Kidney glomerular epithelial cell (primary cell): ENCODE data around the gene TMEM88.
A peak's percentile ranks its signal among the peaks of the same experiment; 100 is the strongest.

Source experiments
- DNase-seq: peaks from one replicate; lab custom pipeline; 2025; lab: John Stamatoyannopoulos, UW

TMEM88 gene

DNA sequence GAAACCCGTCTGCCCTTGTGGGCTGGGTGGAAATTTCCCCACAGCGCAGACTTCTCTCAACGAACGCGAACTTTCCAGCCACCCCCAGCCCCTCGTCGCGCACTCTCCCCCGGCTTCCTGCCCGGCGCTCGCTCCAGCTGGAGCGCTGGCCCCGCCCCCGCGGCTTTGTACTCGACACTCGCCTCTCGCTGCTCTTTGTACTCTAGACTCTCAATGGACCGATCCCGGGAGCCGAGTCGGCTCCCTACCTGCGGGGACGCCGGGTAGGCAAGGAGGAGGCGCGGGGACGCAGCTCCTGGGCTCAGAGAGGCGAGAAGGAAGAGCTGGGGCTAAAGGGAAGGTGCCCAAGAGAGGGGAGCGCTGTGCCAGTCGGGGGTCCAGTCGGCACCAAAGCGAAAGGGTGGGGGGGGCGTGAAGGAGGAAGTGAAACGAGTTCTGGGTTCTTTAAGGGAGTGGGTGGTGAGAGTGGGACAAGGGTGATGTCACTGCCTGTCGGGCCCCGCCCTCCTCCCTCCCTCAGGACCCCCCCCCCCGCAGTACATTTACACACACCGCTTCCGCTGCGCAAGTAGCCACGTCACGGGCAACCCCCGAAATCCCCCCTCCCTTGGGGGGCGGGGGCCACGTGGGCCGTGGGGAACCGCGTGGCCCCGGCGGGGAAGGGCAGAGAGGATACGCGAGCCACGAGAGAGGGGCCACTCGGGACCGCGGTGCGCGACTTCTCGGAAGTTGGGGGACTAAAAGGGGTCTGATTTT is 11.2 kb upstream of the TMEM88 start:
- DNase-seq = peak; percentile 71

DNA sequence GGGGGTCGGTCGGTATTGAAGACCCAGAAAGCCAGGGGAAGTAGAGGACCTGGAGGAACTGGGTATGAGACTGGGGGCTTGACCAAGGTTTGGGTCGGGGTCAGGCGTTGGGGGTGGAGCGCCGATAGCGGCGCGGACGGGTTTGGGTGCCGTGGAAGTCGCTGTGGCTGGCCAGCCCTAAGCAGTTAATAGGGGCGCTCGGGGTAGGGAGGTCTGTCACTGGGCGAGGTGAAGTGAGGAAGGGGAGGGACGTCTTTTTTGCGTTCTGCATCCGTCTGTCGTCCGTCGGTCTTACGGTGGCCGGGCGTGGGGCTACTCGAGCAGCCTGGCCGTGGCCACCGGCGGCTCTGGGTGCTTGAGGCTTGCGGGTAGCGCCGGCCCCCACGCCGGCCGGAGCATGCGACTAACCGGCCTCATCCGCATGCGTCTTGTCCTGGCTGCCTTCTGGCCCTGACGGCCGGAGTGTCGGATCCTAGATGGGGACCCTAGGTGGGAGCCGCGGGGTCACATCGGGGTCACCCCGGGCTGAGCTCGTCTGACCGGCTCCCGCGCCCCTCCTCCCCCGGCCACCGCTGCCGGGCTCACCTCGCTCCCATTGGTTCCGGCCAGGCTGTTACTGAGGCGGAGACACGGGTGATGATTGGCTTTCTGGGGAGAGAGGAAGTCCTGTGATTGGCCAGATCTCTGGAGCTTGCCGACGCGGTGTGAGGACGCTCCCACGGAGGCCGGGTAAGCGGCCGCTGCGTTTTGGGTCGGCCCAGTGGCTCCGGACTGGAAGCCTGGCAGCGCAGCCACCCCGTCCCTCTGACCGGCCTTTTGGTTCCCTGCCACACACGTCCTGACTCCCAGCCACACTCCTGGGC is 10.3 kb upstream of the TMEM88 start:
- DNase-seq = peak; percentile 94

DNA sequence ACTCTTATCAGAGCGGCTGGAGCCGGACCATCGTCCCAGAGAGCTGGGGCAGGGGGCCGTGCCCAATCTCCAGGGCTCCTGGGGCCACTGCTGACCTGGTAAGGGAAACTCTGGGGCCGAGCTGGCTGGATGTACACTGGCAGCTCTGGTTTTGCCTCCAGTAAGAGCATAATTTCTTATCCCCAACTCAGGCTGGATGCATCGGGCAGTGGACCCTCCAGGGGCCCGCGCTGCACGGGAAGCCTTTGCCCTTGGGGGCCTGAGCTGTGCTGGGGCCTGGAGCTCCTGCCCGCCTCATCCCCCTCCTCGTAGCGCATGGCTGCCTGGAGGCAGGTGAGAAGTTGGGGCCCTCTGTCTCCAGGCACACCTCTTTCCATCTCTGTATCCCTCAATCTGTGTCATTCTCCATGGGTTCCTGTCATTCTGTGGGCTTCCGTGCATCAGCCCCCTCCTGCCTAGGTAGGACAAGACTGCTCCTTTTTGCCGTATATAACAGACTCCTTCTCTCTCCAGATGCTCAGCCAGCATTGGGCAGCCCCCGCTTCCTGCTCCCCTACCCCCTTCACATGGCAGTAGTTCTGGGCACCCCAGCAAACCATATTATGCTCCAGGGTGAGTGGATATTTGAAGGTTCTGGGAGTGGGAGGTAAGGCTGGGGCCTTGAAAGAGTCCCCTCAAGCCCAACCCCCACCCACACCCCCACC is 9.4 kb upstream of the TMEM88 start:
- DNase-seq = no peak

DNA sequence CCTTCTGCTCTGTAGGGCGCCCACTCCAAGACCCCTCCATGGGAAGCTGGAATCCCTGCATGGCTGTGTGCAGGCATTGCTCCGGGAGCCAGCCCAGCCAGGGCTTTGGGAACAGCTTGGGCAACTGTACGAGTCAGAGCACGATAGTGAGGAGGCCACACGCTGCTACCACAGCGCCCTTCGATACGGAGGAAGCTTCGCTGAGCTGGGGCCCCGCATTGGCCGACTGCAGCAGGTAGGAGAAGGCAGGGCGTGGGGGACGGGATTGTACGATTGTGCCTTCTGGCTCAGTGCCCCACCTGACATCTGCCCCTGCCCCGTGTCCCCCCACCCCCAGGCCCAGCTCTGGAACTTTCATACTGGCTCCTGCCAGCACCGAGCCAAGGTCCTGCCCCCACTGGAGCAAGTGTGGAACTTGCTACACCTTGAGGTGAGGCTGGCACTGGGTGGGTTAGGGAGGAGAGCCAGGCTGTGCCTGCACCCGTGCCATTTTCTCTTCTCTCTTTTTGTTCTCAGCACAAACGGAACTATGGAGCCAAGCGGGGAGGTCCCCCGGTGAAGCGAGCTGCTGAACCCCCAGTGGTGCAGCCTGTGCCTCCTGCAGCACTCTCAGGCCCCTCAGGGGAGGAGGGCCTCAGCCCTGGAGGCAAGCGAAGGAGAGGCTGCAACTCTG is 8.7 kb upstream of the TMEM88 start:
- DNase-seq = no peak

DNA sequence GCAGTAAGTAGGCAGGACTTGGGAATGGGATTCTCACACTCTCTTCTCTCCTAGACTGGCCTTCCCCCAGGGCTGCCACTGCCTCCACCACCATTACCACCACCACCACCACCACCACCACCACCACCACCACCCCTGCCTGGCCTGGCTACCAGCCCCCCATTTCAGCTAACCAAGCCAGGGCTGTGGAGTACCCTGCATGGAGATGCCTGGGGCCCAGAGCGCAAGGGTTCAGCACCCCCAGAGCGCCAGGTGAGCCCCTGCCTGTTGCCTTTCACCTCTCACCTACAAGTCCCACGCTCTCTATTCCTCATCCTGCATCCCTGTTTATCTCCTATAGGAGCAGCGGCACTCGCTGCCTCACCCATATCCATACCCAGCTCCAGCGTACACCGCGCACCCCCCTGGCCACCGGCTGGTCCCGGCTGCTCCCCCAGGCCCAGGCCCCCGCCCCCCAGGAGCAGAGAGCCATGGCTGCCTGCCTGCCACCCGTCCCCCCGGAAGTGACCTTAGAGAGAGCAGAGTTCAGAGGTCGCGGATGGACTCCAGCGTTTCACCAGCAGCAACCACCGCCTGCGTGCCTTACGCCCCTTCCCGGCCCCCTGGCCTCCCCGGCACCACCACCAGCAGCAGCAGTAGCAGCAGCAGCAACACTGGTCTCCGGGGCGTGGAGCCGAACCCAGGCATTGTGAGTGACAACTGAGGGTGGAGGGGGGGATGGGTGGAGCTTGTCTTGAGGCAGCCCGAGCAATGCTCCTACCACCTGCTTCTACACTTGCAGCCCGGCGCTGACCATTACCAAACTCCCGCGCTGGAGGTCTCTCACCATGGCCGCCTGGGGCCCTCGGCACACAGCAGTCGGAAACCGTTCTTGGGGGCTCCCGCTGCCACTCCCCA is 7.9 kb upstream of the TMEM88 start:
- DNase-seq = no peak

DNA sequence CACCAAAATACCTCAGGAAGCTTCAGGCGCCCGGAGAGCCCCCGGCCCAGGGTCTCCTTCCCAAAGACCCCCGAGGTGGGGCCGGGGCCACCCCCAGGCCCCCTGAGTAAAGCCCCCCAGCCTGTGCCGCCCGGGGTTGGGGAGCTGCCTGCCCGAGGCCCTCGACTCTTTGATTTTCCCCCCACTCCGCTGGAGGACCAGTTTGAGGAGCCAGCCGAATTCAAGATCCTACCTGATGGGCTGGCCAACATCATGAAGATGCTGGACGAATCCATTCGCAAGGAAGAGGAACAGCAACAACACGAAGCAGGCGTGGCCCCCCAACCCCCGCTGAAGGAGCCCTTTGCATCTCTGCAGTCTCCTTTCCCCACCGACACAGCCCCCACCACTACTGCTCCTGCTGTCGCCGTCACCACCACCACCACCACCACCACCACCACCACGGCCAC is 6.7 kb upstream of the TMEM88 start:
- DNase-seq = no peak

DNA sequence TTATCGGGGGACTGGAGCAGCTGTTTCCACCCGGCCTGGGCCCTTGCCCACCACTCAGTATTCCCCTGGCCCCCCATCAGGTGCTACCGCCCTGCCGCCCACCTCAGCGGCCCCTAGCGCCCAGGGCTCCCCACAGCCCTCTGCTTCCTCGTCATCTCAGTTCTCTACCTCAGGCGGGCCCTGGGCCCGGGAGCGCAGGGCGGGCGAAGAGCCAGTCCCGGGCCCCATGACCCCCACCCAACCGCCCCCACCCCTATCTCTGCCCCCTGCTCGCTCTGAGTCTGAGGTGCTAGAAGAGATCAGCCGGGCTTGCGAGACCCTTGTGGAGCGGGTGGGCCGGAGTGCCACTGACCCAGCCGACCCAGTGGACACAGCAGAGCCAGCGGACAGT is 6.1 kb upstream of the TMEM88 start:
- no peak for DNase-seq

DNA sequence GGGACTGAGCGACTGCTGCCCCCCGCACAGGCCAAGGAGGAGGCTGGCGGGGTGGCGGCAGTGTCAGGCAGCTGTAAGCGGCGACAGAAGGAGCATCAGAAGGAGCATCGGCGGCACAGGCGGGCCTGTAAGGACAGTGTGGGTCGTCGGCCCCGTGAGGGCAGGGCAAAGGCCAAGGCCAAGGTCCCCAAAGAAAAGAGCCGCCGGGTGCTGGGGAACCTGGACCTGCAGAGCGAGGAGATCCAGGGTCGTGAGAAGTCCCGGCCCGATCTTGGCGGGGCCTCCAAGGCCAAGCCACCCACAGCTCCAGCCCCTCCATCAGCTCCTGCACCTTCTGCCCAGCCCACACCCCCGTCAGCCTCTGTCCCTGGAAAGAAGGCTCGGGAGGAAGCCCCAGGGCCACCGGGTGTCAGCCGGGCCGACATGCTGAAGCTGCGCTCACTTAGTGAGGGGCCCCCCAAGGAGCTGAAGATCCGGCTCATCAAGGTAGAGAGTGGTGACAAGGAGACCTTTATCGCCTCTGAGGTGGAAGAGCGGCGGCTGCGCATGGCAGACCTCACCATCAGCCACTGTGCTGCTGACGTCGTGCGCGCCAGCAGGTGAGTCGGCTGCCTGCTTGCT is 5.6 kb upstream of the TMEM88 start:
- DNase-seq = no peak

DNA sequence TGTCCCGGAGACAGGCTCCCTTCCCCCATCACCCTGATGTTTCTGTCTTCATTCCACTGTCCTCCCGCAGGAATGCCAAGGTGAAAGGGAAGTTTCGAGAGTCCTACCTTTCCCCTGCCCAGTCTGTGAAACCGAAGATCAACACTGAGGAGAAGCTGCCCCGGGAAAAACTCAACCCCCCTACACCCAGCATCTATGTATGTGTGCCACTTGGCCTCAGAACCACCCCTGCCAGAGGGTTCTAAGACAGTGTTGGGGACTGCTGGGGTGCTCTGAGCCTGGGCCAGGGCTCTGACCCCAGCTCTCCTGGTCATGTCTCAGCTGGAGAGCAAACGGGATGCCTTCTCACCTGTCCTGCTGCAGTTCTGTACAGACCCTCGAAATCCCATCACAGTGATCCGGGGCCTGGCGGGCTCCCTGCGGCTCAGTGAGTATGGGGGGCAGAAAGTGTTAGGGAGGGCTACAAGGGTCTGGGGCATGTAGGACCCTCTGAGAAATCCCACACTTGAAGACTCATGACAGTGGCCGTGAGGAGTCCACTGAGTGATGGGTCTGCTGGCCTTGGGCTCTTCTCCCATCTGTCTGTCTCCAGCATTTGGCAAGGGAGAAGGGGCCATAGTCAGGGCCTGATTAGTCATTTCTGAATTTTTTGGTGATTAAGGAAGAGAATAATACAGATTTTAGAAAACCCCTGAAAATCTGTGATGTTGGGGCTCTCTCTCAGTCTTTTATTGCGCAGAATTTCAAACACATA is 4.9 kb upstream of the TMEM88 start:
- no peak for DNase-seq

DNA sequence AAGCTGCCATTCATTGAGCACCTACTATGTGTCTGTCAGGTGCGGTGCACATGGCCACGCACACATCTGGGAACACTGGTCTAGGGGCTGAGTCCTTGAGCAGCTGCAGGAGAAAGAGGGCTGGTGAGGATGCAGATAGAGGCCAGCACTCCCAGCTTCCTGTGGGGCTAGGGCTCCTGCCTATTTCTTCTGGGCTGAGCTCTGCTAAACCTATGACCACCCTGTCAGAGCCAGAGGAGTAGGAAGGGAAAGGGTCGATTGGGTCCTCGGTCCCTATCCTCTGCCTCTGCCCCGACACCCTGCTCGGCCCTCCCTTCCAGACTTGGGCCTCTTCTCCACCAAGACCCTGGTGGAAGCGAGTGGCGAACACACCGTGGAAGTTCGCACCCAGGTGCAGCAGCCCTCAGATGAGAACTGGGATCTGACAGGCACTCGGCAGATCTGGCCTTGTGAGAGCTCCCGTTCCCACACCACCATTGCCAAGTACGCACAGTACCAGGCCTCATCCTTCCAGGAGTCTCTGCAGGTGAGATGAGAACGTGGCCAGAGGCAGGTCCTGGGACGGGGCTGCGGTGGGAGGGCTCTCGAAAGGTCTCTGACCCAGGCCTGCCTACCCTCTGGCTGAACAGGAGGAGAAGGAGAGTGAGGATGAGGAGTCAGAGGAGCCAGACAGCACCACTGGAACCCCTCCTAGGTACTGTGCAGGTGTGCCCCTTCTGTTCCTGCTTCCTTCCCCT is 4.0 kb upstream of the TMEM88 start:
- DNase-seq = no peak

DNA sequence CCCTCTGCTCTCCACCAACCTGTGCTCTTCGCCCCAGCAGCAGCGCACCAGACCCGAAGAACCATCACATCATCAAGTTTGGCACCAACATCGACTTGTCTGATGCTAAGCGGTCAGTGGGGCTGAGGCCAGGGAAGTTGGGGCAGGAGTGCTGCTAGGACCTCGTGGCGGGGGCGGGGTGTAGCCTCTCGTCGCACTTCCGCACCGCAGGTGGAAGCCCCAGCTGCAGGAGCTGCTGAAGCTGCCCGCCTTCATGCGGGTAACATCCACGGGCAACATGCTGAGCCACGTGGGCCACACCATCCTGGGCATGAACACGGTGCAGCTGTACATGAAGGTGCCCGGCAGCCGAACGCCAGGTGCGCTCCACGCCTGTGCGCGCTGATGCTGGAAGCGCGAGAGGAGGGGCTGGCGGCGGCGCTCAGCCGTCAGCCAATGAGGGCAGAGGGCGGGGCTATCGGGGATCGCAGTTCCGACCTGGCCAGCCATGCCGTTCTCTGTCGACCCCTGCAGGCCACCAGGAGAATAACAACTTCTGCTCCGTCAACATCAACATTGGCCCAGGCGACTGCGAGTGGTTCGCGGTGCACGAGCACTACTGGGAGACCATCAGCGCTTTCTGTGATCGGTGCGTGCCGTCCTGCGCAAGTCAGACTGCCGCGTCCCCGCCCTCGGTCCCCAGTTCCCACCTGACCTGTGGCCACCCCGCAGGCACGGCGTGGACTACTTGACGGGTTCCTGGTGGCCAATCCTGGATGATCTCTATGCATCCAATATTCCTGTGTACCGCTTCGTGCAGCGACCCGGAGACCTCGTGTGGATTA is 3.2 kb upstream of the TMEM88 start:
- DNase-seq = peak; percentile 79

DNA sequence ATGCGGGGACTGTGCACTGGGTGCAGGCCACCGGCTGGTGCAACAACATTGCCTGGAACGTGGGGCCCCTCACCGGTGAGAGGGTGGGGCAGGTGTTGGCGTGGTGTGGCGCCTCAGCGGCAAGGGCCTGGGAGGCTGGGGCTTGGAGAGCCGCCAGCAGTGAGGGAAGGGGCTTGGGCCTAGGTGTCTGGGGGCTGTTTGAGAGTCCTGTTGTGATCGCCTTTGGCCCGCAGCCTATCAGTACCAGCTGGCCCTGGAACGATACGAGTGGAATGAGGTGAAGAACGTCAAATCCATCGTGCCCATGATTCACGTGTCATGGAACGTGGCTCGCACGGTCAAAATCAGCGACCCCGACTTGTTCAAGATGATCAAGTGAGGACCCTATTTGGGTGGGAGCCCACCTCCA is 2.6 kb upstream of the TMEM88 start:
- DNase-seq = no peak

DNA sequence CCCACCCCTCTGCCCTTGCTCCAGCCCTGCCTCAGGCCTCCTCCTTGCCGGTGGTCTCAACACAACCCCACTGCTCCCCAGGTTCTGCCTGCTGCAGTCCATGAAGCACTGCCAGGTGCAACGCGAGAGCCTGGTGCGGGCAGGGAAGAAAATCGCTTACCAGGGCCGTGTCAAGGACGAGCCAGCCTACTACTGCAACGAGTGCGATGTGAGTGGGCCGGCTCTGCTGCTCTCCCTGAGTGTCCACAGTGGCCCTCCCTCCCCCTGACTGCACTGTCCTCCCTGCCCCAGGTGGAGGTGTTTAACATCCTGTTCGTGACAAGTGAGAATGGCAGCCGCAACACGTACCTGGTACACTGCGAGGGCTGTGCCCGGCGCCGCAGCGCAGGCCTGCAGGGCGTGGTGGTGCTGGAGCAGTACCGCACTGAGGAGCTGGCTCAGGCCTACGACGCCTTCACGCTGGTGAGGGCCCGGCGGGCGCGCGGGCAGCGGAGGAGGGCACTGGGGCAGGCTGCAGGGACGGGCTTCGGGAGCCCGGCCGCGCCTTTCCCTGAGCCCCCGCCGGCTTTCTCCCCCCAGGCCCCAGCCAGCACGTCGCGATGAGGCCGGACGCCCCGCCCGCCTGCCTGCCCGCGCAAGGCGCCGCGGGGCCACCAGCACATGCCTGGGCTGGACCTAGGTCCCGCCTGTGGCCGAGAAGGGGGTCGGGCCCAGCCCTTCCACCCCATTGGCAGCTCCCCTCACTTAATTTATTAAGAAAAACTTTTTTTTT is 1.8 kb upstream of the TMEM88 start:
- no peak for DNase-seq

DNA sequence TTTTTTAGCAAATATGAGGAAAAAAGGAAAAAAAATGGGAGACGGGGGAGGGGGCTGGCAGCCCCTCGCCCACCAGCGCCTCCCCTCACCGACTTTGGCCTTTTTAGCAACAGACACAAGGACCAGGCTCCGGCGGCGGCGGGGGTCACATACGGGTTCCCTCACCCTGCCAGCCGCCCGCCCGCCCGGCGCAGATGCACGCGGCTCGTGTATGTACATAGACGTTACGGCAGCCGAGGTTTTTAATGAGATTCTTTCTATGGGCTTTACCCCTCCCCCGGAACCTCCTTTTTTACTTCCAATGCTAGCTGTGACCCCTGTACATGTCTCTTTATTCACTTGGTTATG is 1.2 kb upstream of the TMEM88 start:
- no peak for DNase-seq

DNA sequence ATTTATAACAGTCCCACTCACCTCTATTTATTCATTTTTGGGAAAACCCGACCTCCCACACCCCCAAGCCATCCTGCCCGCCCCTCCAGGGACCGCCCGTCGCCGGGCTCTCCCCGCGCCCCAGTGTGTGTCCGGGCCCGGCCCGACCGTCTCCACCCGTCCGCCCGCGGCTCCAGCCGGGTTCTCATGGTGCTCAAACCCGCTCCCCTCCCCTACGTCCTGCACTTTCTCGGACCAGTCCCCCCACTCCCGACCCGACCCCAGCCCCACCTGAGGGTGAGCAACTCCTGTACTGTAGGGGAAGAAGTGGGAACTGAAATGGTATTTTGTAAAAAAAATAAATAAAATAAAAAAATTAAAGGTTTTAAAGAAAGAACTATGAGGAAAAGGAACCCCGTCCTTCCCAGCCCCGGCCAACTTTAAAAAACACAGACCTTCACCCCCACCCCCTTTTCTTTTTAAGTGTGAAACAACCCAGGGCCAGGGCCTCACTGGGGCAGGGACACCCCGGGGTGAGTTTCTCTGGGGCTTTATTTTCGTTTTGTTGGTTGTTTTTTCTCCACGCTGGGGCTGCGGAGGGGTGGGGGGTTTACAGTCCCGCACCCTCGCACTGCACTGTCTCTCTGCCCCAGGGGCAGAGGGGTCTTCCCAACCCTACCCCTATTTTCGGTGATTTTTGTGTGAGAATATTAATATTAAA is 638 bp upstream of the TMEM88 start:
- no peak for DNase-seq

DNA sequence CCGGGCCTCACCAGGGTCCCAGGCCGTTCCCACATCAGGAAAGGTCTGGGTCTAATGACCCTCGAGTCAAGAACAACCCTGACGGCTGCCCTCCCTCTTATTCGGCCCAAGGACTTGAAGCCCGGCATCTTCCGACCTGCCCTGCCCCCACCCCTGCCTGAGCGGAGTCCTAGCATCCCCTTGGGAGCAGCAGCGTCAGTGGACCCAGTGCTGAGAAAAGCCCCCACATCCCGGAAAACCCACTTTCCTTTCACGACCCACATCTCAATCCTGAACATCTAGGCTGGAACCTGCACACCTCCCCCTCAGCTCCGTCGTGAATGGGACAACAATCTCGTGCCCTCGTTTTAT is 769 bp downstream of the TMEM88 start:
- DNase-seq = no peak
